Activated CD4-positive, alpha-beta T cell treated with anti-CD3 and anti-CD28 coated beads, Interleukin-2, amount 10 ng/mL, durations not matched to agents 24 days and 14 days (primary cell): Measurements from ENCODE around the gene SCN1B. TPM values are rescaled to one million over a fixed set of nuclear protein-coding genes. Genes with fewer than 3 reads are reported as not detected.
A peak's percentile ranks its signal among the peaks of the same experiment; 100 is the strongest.

Experiments used
- DNase-seq: peaks from one replicate; pipeline ENCODE4 v3.0.0; 2022
- H3K27ac Mint-ChIP-seq: one replicate; pipeline ENCODE4 v1.8.0; 2022; ENCODE audit warnings: mild to moderate bottlenecking, mixed read lengths
- H3K27me3 Mint-ChIP-seq: one replicate; pipeline ENCODE4 v1.8.0; 2022; ENCODE audit warnings: mixed read lengths
- H3K36me3 Mint-ChIP-seq: one replicate; pipeline ENCODE4 v1.8.0; 2022; ENCODE audit warnings: low read depth, mild to moderate bottlenecking, mixed read lengths
- H3K4me1 Mint-ChIP-seq: one replicate; pipeline ENCODE4 v1.8.0; 2021; ENCODE audit warnings: mixed read lengths
- H3K4me3 Mint-ChIP-seq: one replicate; pipeline ENCODE4 v1.8.0; 2022; ENCODE audit warnings: mild to moderate bottlenecking, moderate library complexity, mixed read lengths
- H3K9me3 Mint-ChIP-seq: one replicate; pipeline ENCODE4 v1.8.0; 2021; ENCODE audit warnings: mixed read lengths
- intact Hi-C: fragments of 100-400 bp; cut with micrococcal nuclease; formaldehyde crosslinking; loops from one replicate; pipeline ENCODE4 v1.15.1; 2023
- total RNA-seq: library from RNA; stranded (reverse); gene quantifications from 2 replicates; pipeline ENCODE4 v1.2.3, GENCODE V29; 2022

SCN1B gene
- total RNA-seq, 1 donor from 2014 or later, result 0.96 TPM

DNA sequence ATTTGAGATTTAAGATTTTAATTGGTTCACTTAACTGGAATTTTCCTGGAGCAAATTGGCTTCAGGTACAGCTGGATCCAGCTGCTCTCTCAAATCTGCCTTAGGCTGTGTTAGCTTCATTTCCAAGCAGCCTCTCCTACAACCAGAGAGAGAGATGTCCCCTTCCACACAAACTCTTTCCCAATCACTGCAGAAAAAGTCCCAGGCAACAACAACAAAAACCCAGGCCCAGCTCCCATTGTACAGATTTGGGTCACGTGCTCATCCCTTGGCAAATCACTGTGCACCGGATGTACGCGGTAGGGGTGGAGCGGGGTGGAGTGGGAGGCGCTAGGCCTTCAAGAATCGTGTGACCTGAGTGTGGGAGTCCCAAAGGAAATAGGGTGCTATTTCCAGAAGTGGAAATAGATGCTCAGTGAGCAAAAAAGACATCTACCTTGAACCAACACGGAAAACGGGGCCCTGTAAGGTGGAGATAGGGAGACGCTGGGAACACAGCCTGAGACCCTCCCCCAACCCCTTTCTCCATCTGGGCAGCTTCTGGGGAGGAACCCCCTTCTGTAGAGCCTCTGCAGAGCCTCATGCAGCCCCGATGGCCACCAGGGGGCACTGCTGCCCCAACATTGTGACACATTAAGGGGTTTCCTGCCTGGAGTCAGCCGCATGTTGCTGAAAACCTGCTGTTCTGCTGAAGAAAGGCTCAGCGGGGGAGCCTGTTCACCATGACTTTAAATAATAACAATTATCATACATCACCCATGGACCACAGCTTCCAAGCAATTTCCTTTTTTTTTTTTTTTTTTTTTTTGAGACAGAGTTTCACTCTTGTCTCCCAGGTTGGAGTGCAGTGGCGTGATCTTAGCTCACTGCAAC, 36.7 kb downstream of the SCN1B start:
- DNase-seq, result peak; percentile 96
- intact Hi-C loops, result loop anchor here (1.0 to 5.0 kb wide), 4 partner anchors 22 to 68 kb away; partner anchors contain the start of gene LGI4
- Mint-ChIP-seq H3K27ac (peak overlapping the region; percentile 78), H3K4me3 (peak overlapping the region; percentile 49), H3K9me3 (peaks cover 3% of the 10 kb centered on the region), H3K36me3 (no peaks in the 10 kb centered on the region), H3K4me1 (peaks cover 11% of the 10 kb centered on the region), H3K27me3 (peaks cover 2% of the 10 kb centered on the region)

DNA sequence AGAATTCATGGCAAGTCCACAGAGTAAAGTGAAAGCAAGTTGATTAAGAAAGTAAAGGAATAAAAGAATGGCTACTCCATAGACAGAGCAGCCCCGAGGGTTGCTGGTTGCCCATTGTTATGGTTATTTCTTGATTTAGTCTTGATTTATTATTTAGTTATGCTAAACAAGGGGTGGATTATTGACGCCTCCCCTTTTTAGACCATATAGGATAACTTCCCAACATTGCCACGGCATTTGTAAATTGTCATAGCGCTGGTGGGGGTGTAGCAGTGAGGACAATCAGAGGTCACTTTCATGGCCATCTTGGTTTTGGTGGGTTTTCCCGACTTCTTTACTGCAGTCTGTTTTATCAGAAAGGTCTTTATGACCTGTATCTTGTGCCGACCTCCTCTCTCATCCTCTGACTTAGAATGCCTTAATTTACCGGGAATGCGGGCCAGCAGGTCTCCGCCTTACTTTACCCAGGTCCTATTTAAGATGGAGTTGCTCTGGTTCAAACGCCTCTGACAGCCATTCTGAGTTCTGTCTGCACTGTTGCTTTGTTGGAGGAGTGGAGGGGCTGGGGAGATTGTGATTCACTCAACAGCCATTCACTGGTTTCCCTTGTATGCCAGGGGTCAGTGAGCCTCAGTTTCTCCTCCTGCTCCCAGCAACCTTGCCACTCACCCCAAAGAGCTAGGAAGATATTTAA, 38.8 kb downstream of the SCN1B start:
- H3K9me3 Mint-ChIP-seq, result peaks cover 3% of the 10 kb centered on the region

DNA sequence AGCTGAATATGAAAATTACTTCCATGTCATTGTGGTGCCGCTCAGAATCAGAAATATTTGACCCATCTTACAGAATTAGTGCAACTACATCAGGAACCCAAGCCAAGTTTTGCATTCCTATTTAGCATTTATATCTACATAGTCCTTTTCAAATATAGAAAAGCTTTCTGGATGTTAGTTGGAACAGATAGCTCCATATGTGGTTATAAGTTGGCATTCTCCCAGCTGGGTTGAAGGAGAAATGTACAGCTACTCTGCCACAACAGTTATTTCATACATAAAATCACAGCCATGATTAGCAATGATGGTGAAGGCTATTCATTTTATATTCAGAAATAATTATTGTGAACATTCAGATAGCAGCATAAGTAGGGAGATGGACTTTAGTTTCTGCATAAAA, 39.4 kb downstream of the SCN1B start:
- intact Hi-C loops, result loop anchor here (5.0 kb wide), 1 partner anchor 53 kb away; no protein-coding TSS in a partner anchor
- Mint-ChIP-seq H3K27me3 (no peaks in the 10 kb centered on the region), H3K9me3 (peaks cover 3% of the 10 kb centered on the region), H3K36me3 (no peaks in the 10 kb centered on the region), H3K4me1 (peaks cover 7% of the 10 kb centered on the region), H3K27ac (no peak overlapping the region), H3K4me3 (no peak overlapping the region)
- DNase-seq, result no peak

More for the DNA sequence above, 38.8 kb downstream of the SCN1B start:
- DNase-seq, result no peak
- Mint-ChIP-seq H3K4me3 (no peak overlapping the region), H3K27ac (no peak overlapping the region), H3K27me3 (no peaks in the 10 kb centered on the region), H3K4me1 (peaks cover 7% of the 10 kb centered on the region), H3K36me3 (no peaks in the 10 kb centered on the region)
- intact Hi-C loops, result loop anchor here (5.0 kb wide), 1 partner anchor 53 kb away; no protein-coding TSS in a partner anchor

DNA sequence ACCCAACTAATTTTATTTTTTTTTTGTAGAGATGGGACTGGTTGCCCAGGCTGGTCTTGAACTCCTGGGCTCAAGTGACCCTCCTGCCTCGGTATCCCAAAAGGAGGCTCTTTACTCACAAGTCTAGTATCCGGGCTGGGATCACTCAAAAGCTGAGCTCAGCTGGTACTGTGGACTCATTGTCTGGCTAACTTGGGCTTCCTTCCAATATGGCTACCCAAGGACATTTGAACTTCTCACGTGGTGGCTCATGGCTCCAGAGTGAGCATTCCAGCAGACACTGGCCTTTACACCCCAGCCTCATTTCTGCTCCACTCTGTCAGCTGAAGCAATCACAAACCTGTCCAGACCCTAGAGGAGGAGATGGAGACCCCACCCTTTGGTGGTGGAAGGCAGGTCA, 40.2 kb downstream of the SCN1B start:
- no peak overlapping the region for H3K27ac Mint-ChIP-seq
- H3K27me3 Mint-ChIP-seq, result no peaks in the 10 kb centered on the region
- H3K36me3 Mint-ChIP-seq, result no peaks in the 10 kb centered on the region
- no peak overlapping the region for H3K4me3 Mint-ChIP-seq
- H3K4me1 Mint-ChIP-seq, result peaks cover 9% of the 10 kb centered on the region
- peaks cover 3% of the 10 kb centered on the region for H3K9me3 Mint-ChIP-seq
- intact Hi-C loops, result no loop called here
- no peak for DNase-seq

DNA sequence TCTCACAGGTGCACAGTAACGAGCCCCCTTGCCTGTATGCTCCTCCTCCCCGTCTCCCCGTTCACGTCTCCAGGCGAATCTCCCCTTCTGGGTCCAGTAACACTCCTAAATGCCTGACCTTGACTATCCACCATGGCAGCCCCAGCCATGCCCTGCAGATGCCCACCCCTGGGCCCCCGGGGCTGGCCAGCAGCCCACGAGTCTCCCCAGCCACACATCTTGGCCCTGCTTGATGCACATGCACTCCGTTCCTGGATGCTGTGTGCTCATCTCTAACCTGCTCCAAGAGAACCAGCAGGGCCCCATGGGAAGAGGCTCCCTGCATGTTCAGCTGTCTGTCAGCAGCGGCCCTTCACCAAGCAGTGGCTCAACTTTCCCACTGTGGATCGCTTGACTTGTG, 43.2 kb downstream of the SCN1B start:
- peaks cover 1% of the 10 kb centered on the region for H3K4me1 Mint-ChIP-seq
- no peak overlapping the region for H3K27ac Mint-ChIP-seq
- no peaks in the 10 kb centered on the region for H3K27me3 Mint-ChIP-seq
- no peaks in the 10 kb centered on the region for H3K36me3 Mint-ChIP-seq
- no peak for DNase-seq
- H3K9me3 Mint-ChIP-seq, result peaks cover 3% of the 10 kb centered on the region
- intact Hi-C loops, result no loop called here
- H3K4me3 Mint-ChIP-seq, result no peak overlapping the region

DNA sequence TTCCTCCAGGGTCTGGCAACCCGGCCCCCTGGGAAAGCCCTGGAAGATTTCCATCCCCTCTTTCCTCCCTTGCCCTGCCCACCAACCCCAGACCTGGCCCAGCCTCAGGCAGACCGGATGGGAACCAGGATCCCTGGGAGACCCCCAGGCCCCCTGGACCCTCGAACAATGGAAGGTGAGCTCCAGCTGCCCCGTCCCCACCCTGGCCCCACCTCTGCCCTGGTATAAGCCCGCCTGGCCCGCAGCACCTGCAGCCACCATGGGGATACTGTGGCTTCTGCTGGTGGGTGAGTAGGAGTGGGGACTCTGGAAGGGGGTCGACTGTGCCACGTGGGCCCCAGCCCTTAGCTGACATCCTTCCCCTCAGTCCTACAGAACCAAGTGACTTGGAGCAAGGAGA, 43.7 kb downstream of the SCN1B start:
- peaks cover 1% of the 10 kb centered on the region for H3K4me1 Mint-ChIP-seq
- no peaks in the 10 kb centered on the region for H3K36me3 Mint-ChIP-seq
- no peak overlapping the region for H3K27ac Mint-ChIP-seq
- no peak overlapping the region for H3K4me3 Mint-ChIP-seq
- H3K27me3 Mint-ChIP-seq, result no peaks in the 10 kb centered on the region
- peaks cover 3% of the 10 kb centered on the region for H3K9me3 Mint-ChIP-seq
- DNase-seq, result no peak
- intact Hi-C loops, result no loop called here

DNA sequence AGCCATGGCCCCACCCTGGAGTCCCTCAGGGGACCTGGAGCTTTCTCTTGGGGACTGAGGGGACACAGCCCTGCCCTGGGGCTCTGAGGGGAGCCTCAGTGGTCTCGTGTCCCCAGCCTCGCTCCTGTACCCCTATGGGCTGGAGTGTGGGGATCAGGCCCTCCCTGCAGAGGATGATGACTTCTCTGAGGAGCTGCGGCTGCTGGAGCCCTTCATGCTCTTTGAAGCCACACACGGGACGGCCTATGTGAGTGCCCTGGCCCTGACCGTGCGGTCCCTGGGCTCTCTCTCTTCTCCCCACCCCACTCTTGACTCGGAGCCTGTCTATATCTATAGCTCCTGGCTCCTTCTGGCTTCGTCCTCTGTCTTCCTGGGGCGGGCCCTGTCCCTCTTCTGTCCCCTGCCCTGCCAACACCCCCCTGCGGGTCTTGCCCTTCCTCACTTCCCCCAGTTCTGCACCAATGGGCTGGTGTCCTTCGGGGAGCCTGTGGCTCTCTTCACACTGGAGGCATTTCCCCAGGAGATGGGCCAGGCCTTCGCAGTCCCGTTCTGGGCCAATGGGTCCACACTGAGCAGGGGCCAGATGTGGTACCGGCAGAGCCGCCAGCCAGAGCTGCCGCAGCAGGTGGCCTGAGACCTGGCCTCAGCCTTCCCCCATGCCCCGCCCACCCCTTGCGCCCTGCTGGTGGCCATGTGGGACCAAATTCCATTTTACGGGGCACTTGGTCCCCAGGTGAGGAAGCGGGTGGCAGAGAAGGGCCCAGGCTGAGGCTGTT, 44.3 kb downstream of the SCN1B start:
- no peaks in the 10 kb centered on the region for H3K27me3 Mint-ChIP-seq
- intact Hi-C loops, result no loop called here
- no peaks in the 10 kb centered on the region for H3K9me3 Mint-ChIP-seq
- DNase-seq, result no peak
- peaks cover 1% of the 10 kb centered on the region for H3K4me1 Mint-ChIP-seq
- no peak overlapping the region for H3K4me3 Mint-ChIP-seq
- no peaks in the 10 kb centered on the region for H3K36me3 Mint-ChIP-seq
- H3K27ac Mint-ChIP-seq, result no peak overlapping the region

DNA sequence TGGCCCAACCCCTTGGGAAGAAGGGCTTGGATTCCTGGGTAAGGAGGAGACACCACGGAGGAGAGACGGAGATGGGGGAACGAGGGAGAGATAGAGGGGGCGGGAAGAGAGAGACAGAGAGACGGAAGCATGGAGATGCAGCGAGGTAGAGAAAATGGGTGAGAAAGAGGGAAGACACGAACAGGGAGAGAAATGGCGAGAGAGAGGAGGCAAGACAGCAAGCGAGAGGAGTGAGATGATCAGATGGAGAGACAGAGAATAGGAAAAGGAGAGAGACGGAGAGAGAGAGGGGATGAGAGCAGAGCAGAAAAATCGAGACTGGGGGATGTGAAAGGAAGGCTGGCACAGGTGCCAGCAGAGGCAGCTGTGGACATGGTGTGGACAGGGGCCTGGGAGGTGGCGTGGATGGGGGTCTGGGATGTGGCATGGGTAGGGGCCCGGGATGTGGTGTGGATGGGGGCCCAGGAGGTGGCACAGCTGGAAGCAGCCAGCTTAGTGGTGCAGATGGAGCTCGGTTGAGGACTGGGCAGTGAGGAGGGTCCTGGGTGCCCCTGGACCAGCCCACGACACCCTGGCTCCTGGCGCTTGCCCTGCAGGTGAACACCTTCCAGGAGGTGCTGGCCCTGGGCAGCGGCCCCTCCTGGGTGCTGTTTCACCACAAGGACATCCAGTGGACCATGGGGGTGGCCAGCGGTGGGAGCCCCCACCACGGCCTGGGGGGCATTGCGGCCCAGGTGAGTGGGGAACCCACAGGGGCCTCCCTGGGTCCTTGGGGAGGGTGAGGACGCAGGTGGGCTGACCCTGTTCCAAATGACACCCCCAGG, 45.1 kb downstream of the SCN1B start:
- H3K4me1 Mint-ChIP-seq, result peaks cover 1% of the 10 kb centered on the region
- intact Hi-C loops, result no loop called here
- H3K36me3 Mint-ChIP-seq, result no peaks in the 10 kb centered on the region
- H3K27me3 Mint-ChIP-seq, result no peaks in the 10 kb centered on the region
- H3K9me3 Mint-ChIP-seq, result no peaks in the 10 kb centered on the region
- no peak overlapping the region for H3K4me3 Mint-ChIP-seq
- DNase-seq, result no peak
- H3K27ac Mint-ChIP-seq, result no peak overlapping the region

DNA sequence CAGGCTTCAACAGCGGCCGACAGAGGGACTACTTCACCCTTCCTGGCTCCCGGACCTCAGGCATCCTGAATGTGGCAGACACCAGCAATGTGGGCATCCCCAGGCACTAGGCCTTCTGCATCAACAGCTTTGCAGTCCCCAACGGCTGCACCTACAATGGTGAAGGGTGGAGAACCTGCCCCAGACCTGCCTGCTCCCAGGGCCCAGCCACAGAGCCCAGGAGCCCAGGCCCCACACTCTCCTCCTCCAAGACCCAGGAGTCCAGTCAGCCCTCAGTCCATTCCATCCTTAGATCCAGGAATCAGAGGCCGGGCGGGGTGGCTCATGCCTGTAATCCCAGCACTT, 45.7 kb downstream of the SCN1B start:
- DNase-seq, result no peak
- no peak overlapping the region for H3K4me3 Mint-ChIP-seq
- H3K27ac Mint-ChIP-seq, result no peak overlapping the region
- no peaks in the 10 kb centered on the region for H3K9me3 Mint-ChIP-seq
- H3K36me3 Mint-ChIP-seq, result no peaks in the 10 kb centered on the region
- intact Hi-C loops, result no loop called here
- no peaks in the 10 kb centered on the region for H3K27me3 Mint-ChIP-seq
- H3K4me1 Mint-ChIP-seq, result peaks cover 1% of the 10 kb centered on the region

DNA sequence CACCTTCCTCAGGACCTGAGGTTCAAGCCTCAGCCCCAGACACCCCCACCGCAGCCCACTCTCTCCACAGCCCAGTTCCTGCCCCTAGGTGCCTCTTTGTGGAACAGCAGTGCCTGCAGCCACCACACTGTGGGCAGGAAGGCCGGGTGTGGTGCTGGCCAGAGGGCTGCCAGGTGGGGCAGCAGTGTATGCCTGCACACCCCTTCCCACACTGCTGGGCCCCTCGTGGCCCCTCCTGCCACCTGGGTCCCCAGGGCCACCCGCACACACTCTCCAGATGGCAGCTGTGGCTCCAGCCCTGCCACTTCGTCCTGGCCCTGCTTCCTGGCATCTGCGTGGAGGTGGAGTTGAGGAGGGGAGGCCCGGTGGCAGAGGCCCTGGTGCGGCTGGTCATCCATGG, 46.4 kb downstream of the SCN1B start:
- H3K4me3 Mint-ChIP-seq, result no peak overlapping the region
- no peaks in the 10 kb centered on the region for H3K9me3 Mint-ChIP-seq
- DNase-seq, result no peak
- H3K4me1 Mint-ChIP-seq, result peaks cover 1% of the 10 kb centered on the region
- intact Hi-C loops, result no loop called here
- H3K36me3 Mint-ChIP-seq, result no peaks in the 10 kb centered on the region
- no peaks in the 10 kb centered on the region for H3K27me3 Mint-ChIP-seq
- H3K27ac Mint-ChIP-seq, result no peak overlapping the region

DNA sequence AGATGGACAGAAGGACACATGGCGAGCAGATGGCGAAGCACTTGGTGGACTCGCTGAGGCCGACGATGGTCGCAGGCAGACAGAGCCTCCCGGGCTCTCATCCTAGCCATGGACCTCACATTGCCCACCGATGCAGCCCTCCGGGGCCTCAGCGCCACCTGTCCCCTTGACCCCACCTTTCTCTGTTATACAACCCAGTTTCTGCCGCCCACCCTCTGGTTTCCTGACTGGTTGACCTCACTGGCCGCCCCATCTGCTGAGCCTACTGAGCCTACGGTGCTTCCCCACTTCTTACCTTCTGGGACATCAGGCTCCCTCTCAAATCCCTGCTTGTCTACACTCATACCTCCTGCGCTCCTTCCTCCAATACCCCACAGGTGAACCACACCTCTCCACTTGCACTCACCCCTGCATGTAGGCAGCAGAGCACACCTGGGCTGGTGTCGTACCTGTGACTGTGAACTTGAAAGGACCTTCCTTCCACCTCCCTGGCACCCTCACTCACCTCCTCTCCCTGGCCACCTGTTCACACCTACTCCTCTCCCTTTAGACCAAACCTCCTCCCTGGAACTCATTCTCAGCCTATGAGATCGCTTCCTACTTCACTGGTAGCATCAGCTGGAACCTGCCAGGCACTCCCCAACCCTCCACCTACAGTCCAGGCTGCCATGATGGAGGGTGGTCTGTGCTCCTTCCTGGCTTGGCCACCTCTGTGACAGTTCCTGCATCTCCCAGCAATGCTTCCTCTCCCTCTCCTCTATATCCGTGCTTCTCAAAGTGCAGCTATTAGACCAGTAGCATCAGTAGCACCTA, 47.3 kb downstream of the SCN1B start:
- Mint-ChIP-seq H3K4me3 (no peak overlapping the region), H3K4me1 (peaks cover 1% of the 10 kb centered on the region), H3K27me3 (no peaks in the 10 kb centered on the region), H3K9me3 (no peaks in the 10 kb centered on the region), H3K27ac (no peak overlapping the region), H3K36me3 (no peaks in the 10 kb centered on the region)
- intact Hi-C loops, result no loop called here
- DNase-seq, result no peak

DNA sequence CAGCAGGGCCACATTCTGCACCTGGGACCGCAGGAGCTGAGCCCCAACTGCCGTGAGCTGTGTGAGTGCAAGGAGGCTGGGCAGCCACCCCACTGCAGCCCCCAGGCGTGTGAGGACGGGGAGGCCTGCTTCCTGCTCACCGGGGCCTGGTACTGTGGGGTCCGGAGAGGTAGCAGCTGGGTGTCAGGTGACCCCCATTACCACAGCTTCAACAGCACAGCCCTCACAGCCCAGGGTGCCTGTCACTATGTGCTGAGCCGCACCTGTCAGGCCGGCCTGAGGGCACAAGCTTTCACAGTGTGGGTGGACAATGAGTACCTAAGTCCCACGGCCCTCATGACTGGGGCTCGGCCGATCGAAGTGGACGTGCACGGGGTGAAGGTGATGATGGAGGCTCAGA, 49.6 kb downstream of the SCN1B start:
- H3K27me3 Mint-ChIP-seq, result no peaks in the 10 kb centered on the region
- no peak for DNase-seq
- H3K36me3 Mint-ChIP-seq, result no peaks in the 10 kb centered on the region
- H3K4me1 Mint-ChIP-seq, result peaks cover 1% of the 10 kb centered on the region
- H3K9me3 Mint-ChIP-seq, result no peaks in the 10 kb centered on the region
- intact Hi-C loops, result no loop called here
- H3K4me3 Mint-ChIP-seq, result no peak overlapping the region
- no peak overlapping the region for H3K27ac Mint-ChIP-seq
